GM19452 (cell line): Measurements from ENCODE around the gene SNF8.
"Not testable (repeated sequence)": the region's sequence is repeated elsewhere in the genome, so short reads cannot be mapped to it uniquely, and the experiment has no call there.

Source experiments
- ATAC-seq: cut with Tn5 transposase; IDR thresholded peaks from one replicate; pipeline ENCODE4 v1.9.1; 2021; ENCODE audit not compliant: unreplicated experiment

Gene SNF8

GRCh38 chr17:48944515-48945260, at the start of gene SNF8:
SNF8 (minus strand) TSS chr17:48944842; CDS start chr17:48944734, 108 bp downstream.
- peak; percentile 90 for ATAC-seq

- no peak for ATAC-seq
Observed at GRCh38 chr17:48993951-48994350, 49.3 kb upstream of the SNF8 start.

- ATAC-seq: no peak
Observed at GRCh38 chr17:48993305-48993704, 48.7 kb upstream of the SNF8 start.

- no peak for ATAC-seq
Observed at GRCh38 chr17:48992444-48992843, 47.8 kb upstream of the SNF8 start.

GRCh38 chr17:48990882-48991357, 46.3 kb upstream of the SNF8 start:
- ATAC-seq: no peak

GRCh38 chr17:48989100-48989499, 44.5 kb upstream of the SNF8 start:
- no peak for ATAC-seq

GRCh38 chr17:48985436-48986245, 41.0 kb upstream of the SNF8 start:
- no peak for ATAC-seq

- ATAC-seq: no peak
Observed at GRCh38 chr17:48981927-48982539, 37.4 kb upstream of the SNF8 start.

GRCh38 chr17:48973806-48974205, 29.2 kb upstream of the SNF8 start:
- no peak for ATAC-seq

GRCh38 chr17:48972749-48973097, 28.1 kb upstream of the SNF8 start:
- ATAC-seq: no peak

- no peak for ATAC-seq
Observed at GRCh38 chr17:48970865-48971687, 26.4 kb upstream of the SNF8 start.

- no peak for ATAC-seq
Observed at GRCh38 chr17:48970224-48970623, 25.6 kb upstream of the SNF8 start.

GRCh38 chr17:48961516-48962233, 17.0 kb upstream of the SNF8 start:
- ATAC-seq: no peak

GRCh38 chr17:48960834-48961515, 16.3 kb upstream of the SNF8 start:
- ATAC-seq: no peak

GRCh38 chr17:48954300-48954755, 9.7 kb upstream of the SNF8 start:
- no peak for ATAC-seq

- ATAC-seq: no peak
Observed at GRCh38 chr17:48952904-48953303, 8.3 kb upstream of the SNF8 start.

- no peak for ATAC-seq
Observed at GRCh38 chr17:48951572-48951971, 6.9 kb upstream of the SNF8 start.

GRCh38 chr17:48945261-48945651, 614 bp upstream of the SNF8 start:
- not testable (repeated sequence) for ATAC-seq

GRCh38 chr17:48933035-48933434, 11.6 kb downstream of the SNF8 start:
- no peak for ATAC-seq

GRCh38 chr17:48930435-48930873, 14.2 kb downstream of the SNF8 start:
- no peak for ATAC-seq
